ENCODE data around the gene FAT3. TPM values are rescaled to one million over a fixed set of nuclear protein-coding genes. Genes with fewer than 3 reads are reported as not detected.

Gene FAT3
- total and polyA plus RNA-seq, 2 donors from 2014 or later = 0.09 to 2.6 TPM

DNA sequence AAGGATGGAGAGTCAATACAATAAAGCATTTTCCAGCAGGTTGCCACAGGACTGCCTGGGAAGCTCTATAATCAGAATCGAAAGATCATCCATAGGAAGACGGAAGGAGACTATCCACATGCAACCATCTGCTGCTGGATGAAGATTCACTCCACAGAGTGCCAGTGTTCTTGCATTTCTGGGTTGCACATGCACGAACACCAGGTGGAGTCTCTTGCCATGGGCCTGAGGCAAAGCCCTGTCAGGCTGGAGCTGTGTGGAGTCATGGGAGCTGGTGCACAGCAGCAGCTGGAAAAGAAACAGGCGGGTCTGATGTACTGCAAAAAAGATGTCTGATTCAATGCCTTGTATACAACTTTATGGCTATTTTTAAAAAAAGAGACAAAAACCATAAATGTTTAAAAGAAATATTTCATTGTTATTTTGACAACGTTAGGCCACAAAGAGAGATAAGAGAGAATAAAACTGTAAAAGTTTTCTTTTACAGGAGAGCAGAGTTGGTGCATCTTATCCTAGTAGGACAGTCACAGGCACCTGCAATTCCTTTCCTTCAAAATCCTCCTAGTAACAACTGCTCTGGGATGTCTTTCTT lies 12.9 kb upstream of the FAT3 start:
- intact Hi-C loops (cut with DNase I) = no loop called here

GRCh38 chr11:92212530-92212929 lies 12.1 kb upstream of the FAT3 start:
- no peak for FAIRE-seq
- TF ChIP-seq, protein P1, sequence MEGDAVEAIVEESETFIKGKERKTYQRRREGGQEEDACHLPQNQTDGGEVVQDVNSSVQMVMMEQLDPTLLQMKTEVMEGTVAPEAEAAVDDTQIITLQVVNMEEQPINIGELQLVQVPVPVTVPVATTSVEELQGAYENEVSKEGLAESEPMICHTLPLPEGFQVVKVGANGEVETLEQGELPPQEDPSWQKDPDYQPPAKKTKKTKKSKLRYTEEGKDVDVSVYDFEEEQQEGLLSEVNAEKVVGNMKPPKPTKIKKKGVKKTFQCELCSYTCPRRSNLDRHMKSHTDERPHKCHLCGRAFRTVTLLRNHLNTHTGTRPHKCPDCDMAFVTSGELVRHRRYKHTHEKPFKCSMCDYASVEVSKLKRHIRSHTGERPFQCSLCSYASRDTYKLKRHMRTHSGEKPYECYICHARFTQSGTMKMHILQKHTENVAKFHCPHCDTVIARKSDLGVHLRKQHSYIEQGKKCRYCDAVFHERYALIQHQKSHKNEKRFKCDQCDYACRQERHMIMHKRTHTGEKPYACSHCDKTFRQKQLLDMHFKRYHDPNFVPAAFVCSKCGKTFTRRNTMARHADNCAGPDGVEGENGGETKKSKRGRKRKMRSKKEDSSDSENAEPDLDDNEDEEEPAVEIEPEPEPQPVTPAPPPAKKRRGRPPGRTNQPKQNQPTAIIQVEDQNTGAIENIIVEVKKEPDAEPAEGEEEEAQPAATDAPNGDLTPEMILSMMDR (IDR thresholded peaks at IDR 0.05; ENCODE audit: borderline replicate concordance, extremely low read depth, insufficient read depth) = no peak
- intact Hi-C loops (cut with DNase I) = no loop called here

More for the DNA sequence above, 12.9 kb upstream of the FAT3 start:
- H3K9me3 ChIP-seq (ENCODE audit: control insufficient read depth in 2 of 3, insufficient read depth in 1 of 3, low read length in 3 of 3) = no peaks in the 10 kb centered on the region
- H3K27me3 ChIP-seq (ENCODE audit: control insufficient read depth, insufficient read depth, low read length) = no peaks in the 10 kb centered on the region
- H3K36me3 ChIP-seq (ENCODE audit: control insufficient read depth in 2 of 3, insufficient read depth in 3 of 3, low read length in 3 of 3) = no peaks in the 10 kb centered on the region
- no peaks in the 10 kb centered on the region for H3K4me1 ChIP-seq (ENCODE audit: control insufficient read depth in 2 of 3, insufficient read depth in 2 of 3, low read depth in 1 of 3, low read length in 3 of 3)
- no peak for FAIRE-seq
- TF ChIP-seq, protein P1 (IDR thresholded peaks at IDR 0.05; ENCODE audit: borderline replicate concordance, extremely low read depth, insufficient read depth) = peak; percentile 25
- H3K27ac ChIP-seq (ENCODE audit: low read depth in 2 of 2, low read length in 2 of 2) = no peak overlapping the region
- DNase-seq = peak; percentile 57 to 69 (median 62)
- no peak overlapping the region for H3K4me3 ChIP-seq (ENCODE audit: low read length in 3 of 3)
- H3K9ac ChIP-seq (ENCODE audit: low read length in 3 of 3) = no peak overlapping the region

DNA sequence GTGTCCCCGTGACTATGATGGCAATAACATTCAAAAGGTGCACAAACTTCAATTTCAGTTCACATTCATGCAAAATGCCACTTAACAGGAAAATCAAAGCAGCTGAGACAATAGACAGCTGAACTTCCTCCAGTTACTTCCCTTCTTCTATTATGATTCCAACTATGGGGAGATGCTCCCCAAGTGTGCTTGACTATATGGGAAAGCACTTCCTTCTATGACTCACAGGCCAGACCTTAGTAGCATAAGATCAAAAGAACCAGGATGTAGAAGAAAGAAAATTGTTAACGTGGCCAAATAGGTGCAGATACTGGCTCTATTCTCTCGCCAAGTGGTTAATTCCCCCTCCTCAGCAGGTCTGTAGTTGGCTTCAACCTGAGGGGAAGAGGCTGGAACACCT lies 7.8 kb upstream of the FAT3 start:
- Histone ChIP-seq H3K36me3 (ENCODE audit: control insufficient read depth in 2 of 3, insufficient read depth in 3 of 3, low read length in 3 of 3) (no peaks in the 10 kb centered on the region), H3K27ac (ENCODE audit: low read depth in 2 of 2, low read length in 2 of 2) (no peak overlapping the region), H3K4me3 (ENCODE audit: low read length in 3 of 3) (no peak overlapping the region), H3K9ac (ENCODE audit: low read length in 3 of 3) (no peak overlapping the region), H3K27me3 (ENCODE audit: control insufficient read depth, insufficient read depth, low read length) (no peaks in the 10 kb centered on the region), H3K4me1 (ENCODE audit: control insufficient read depth in 2 of 3, insufficient read depth in 2 of 3, low read depth in 1 of 3, low read length in 3 of 3) (no peaks in the 10 kb centered on the region), H3K9me3 (ENCODE audit: control insufficient read depth in 2 of 3, insufficient read depth in 1 of 3, low read length in 3 of 3) (no peaks in the 10 kb centered on the region)
- FAIRE-seq (no peak), DNase-seq (no peak)
- TF ChIP-seq, protein P1 (IDR thresholded peaks at IDR 0.05; ENCODE audit: borderline replicate concordance, extremely low read depth, insufficient read depth) = no peak
- intact Hi-C loops (cut with DNase I) = no loop called here

More at GRCh38 chr11:92212530-92212929, 12.1 kb upstream of the FAT3 start:
- no peak overlapping the region for H3K9ac ChIP-seq (ENCODE audit: low read length in 3 of 3)
- no peaks in the 10 kb centered on the region for H3K27me3 ChIP-seq (ENCODE audit: control insufficient read depth, insufficient read depth, low read length)
- H3K9me3 ChIP-seq (ENCODE audit: control insufficient read depth in 2 of 3, insufficient read depth in 1 of 3, low read length in 3 of 3) = no peaks in the 10 kb centered on the region
- no peak overlapping the region for H3K4me3 ChIP-seq (ENCODE audit: low read length in 3 of 3)
- H3K4me1 ChIP-seq (ENCODE audit: control insufficient read depth in 2 of 3, insufficient read depth in 2 of 3, low read depth in 1 of 3, low read length in 3 of 3) = no peaks in the 10 kb centered on the region
- H3K27ac ChIP-seq (ENCODE audit: low read depth in 2 of 2, low read length in 2 of 2) = no peak overlapping the region
- DNase-seq = no peak
- H3K36me3 ChIP-seq (ENCODE audit: control insufficient read depth in 2 of 3, insufficient read depth in 3 of 3, low read length in 3 of 3) = no peaks in the 10 kb centered on the region

DNA sequence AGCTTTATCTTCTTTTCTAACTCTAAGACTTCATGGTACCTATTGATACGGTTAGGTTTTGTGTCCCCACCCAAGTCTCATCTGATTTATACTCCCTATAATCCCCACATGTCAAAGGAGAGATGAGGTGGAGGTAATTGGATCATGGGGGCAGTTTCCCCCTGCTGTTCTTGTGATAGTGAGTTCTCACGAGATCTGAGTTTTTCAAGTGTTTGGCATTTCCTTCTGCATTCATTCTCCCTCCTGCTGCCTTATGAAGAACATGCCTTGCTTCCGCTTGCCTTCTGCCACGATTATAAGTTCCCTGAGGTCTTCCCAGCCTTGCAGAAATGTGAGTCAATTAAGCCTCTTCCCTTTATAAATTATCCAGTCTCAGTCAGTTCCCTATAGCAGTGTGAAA lies 5.1 kb upstream of the FAT3 start:
- no peaks in the 10 kb centered on the region for H3K27me3 ChIP-seq (ENCODE audit: control insufficient read depth, insufficient read depth, low read length)
- no peak for FAIRE-seq
- DNase-seq = no peak
- H3K27ac ChIP-seq (ENCODE audit: low read depth in 2 of 2, low read length in 2 of 2) = no peak overlapping the region
- TF ChIP-seq, protein P1 (IDR thresholded peaks at IDR 0.05; ENCODE audit: borderline replicate concordance, extremely low read depth, insufficient read depth) = no peak
- H3K36me3 ChIP-seq (ENCODE audit: control insufficient read depth in 2 of 3, insufficient read depth in 3 of 3, low read length in 3 of 3) = no peaks in the 10 kb centered on the region
- peaks cover 0 to 3% (median 0%) of the 10 kb centered on the region in 3 donors for H3K4me1 ChIP-seq (ENCODE audit: control insufficient read depth in 2 of 3, insufficient read depth in 2 of 3, low read depth in 1 of 3, low read length in 3 of 3)
- H3K4me3 ChIP-seq (ENCODE audit: low read length in 3 of 3) = no peak overlapping the region
- H3K9ac ChIP-seq (ENCODE audit: low read length in 3 of 3) = no peak overlapping the region
- H3K9me3 ChIP-seq (ENCODE audit: control insufficient read depth in 2 of 3, insufficient read depth in 1 of 3, low read length in 3 of 3) = no peaks in the 10 kb centered on the region
- intact Hi-C loops (cut with DNase I) = no loop called here
